GM12878 (cell line): ENCODE data around the gene BCL2. TPM values are rescaled to one million over a fixed set of nuclear protein-coding genes. Genes with fewer than 3 reads are reported as not detected.

Experiments
- BRCA1 ChIP-seq: IDR thresholded peaks from 2 replicates; pipeline ENCODE4 v1.6.1; 2011; ENCODE audit warnings: low read depth, low read length, improper control_type of control experiment
- CBFB ChIP-seq: IDR thresholded peaks from 2 replicates; pipeline ENCODE4 v1.6.1; 2016; ENCODE audit warnings: antibody characterized with exemption, low read depth
- CHD4 ChIP-seq: fragments of 200-600 bp; sonication (generic); IDR thresholded peaks from 2 replicates; pipeline ENCODE4 v1.6.1; 2016; ENCODE audit warnings: mild to moderate bottlenecking
- E2F8 ChIP-seq: fragments of 450-650 bp; IDR thresholded peaks from 2 replicates; pipeline ENCODE4 v1.6.1; 2018; ENCODE audit warnings: mild to moderate bottlenecking, low read depth, moderate library complexity; ENCODE audit not compliant: partially characterized antibody
- EP300 ChIP-seq, 2 experiments: fragments of 150-350 bp in 1 of 2; IDR thresholded peaks; 2 replicates each; pipeline ENCODE4 v1.6.1; 2011 to 2012; ENCODE audit warnings: low read depth in 2 of 2, low read length in 2 of 2, borderline replicate concordance in 1 of 2, improper control_type of control experiment in 1 of 2, inconsistent platforms in 1 of 2; ENCODE audit not compliant: control insufficient read depth in 1 of 2
- HCFC1 ChIP-seq: fragments of 150-350 bp; IDR thresholded peaks from 2 replicates; pipeline ENCODE4 v1.6.1; 2014; ENCODE audit warnings: low read length
- IKZF1 ChIP-seq: fragments of 450-650 bp; conservative IDR thresholded peaks from 2 replicates; pipeline ENCODE4 v1.6.1; 2017; ENCODE audit warnings: antibody characterized with exemption, mild to moderate bottlenecking
- LARP7 ChIP-seq: fragments of 450-650 bp; IDR thresholded peaks from 2 replicates; pipeline ENCODE4 v1.6.1; 2017; ENCODE audit warnings: mild to moderate bottlenecking
- MEF2B ChIP-seq: fragments of 450-650 bp; IDR thresholded peaks from 2 replicates; pipeline ENCODE4 v1.6.1; 2018; ENCODE audit warnings: mild to moderate bottlenecking, moderate library complexity; ENCODE audit not compliant: partially characterized antibody, poor library complexity, severe bottlenecking
- NBN ChIP-seq: fragments of 450-650 bp; IDR thresholded peaks from 2 replicates; pipeline ENCODE4 v1.6.1; 2016
- PRDM15 ChIP-seq: fragments of 450-650 bp; formaldehyde crosslinking; IDR thresholded peaks from 2 replicates; pipeline ENCODE4 v1.4.0; 2020; ENCODE audit warnings: mild to moderate bottlenecking, moderate library complexity
- RUNX3 ChIP-seq: IDR thresholded peaks from 2 replicates; pipeline ENCODE4 v1.6.1; 2012; ENCODE audit warnings: low read length, inconsistent platforms
- SIN3A ChIP-seq: IDR thresholded peaks from 2 replicates; pipeline ENCODE4 v1.6.1; 2012; ENCODE audit warnings: low read depth, low read length, improper control_type of control experiment
- SMARCA5 ChIP-seq: fragments of 450-650 bp; IDR thresholded peaks from 2 replicates; pipeline ENCODE4 v1.6.1; 2017; ENCODE audit warnings: mild to moderate bottlenecking
- SUPT20H ChIP-seq: IDR thresholded peaks from 2 replicates; pipeline ENCODE4 v1.6.1; 2011; ENCODE audit warnings: low read depth, mild to moderate bottlenecking, low read length, moderate library complexity, borderline replicate concordance; ENCODE audit not compliant: control insufficient read depth
- SUZ12 ChIP-seq: fragments of 200-600 bp; sonication (generic); IDR thresholded peaks from one replicate; pipeline ENCODE4 v1.6.1; 2018; ENCODE audit warnings: antibody characterized with exemption, mild to moderate bottlenecking; ENCODE audit not compliant: unreplicated experiment
- TAF1 ChIP-seq: IDR thresholded peaks from 2 replicates; pipeline ENCODE4 v1.6.1; 2011; ENCODE audit warnings: mild to moderate bottlenecking, low read depth, low read length, borderline replicate concordance
- TCF12 ChIP-seq: IDR thresholded peaks from 2 replicates; pipeline ENCODE4 v1.6.1; 2011; ENCODE audit warnings: low read depth, mild to moderate bottlenecking, low read length
- YBX1 ChIP-seq: fragments of 450-650 bp; IDR thresholded peaks from 2 replicates; pipeline ENCODE4 v1.6.1; 2016; ENCODE audit warnings: antibody characterized with exemption
- YY1 ChIP-seq: IDR thresholded peaks from 2 replicates; pipeline ENCODE4 v1.6.1; 2011; ENCODE audit warnings: low read depth, mild to moderate bottlenecking, low read length
- ZBTB4 ChIP-seq: fragments of 450-650 bp; formaldehyde crosslinking; IDR thresholded peaks from 2 replicates; pipeline ENCODE4 v1.4.0; 2022; ENCODE audit warnings: mild to moderate bottlenecking, moderate library complexity
- ZNF384 ChIP-seq: IDR thresholded peaks from 2 replicates; pipeline ENCODE4 v1.6.1; 2012; ENCODE audit warnings: low read depth, mild to moderate bottlenecking, low read length, improper control_type of control experiment, borderline replicate concordance
- ZZZ3 ChIP-seq: IDR thresholded peaks from 2 replicates; pipeline ENCODE4 v1.6.1; 2011; ENCODE audit warnings: low read depth; ENCODE audit not compliant: control insufficient read depth, insufficient read length
- polyA plus RNA-seq, 11 experiments: library from polyadenylated mRNA; depleted of rRNA in 4 of 11; unstranded in 6 of 11; stranded (reverse) in 5 of 11; fragments of >200 nt; fragmentation: Nextera tagmentation in 4 of 11; fragmentation: Illumina TruSeq in 1 of 11; extraction: Ambion mirVana in 4 of 11; extraction: Trizol in 1 of 11; gene quantifications; 1 replicate in 1 of 11; 2 replicates in 10 of 11; pipeline versions ENCODE4 v1.2.1 to v1.2.3, GENCODE V29; 2011 to 2016; ENCODE audit warnings: inconsistent platforms in 2 of 11, missing spikeins in 2 of 11, low read depth in 1 of 11
- total RNA-seq, 4 experiments: library from RNA; depleted of rRNA in 3 of 4; stranded (reverse); fragments of >200 nt in 3 of 4; fragmentation: Illumina TruSeq in 1 of 4; extraction: Trizol in 1 of 4; gene quantifications; 2 replicates each; pipeline versions ENCODE4 v1.2.1 to v1.2.3, GENCODE V29; 2013 to 2021

The BCL2 gene
- total and polyA plus RNA-seq, 10 of the 15 experiments (the other 5 are each of a cell fraction or from before 2014, with no cell fraction given): 4.1 to 47.8 (median 19.3) TPM

GRCh38 chr18:63158676-63159291 is 160.8 kb downstream of the BCL2 start (continued):
- TF ChIP-seq PRDM15 (CRISPR knock-in tag) (no peak), ZBTB4 (CRISPR knock-in tag) (no peak), SUPT20H (no peak), TAF1 (peak; percentile 79), YY1 (0 out of 2 replicates have a peak, but pooled peaks have one; percentile 26), NBN (peak; percentile 32; the same call in 1 of the 2 replicates), SUZ12 (no peak), CBFB (peak; percentile 67), HCFC1 (no peak), IKZF1 (no peak), ZZZ3 (no peak), LARP7 (no peak), BRCA1 (no peak), MEF2B (no peak), ZNF384 (no peak), SIN3A (no peak), CHD4 (no peak), E2F8 (no peak), TCF12 (0 out of 2 replicates have a peak, but pooled peaks have one; percentile 6), YBX1 (no peak), RUNX3 (no peak), SMARCA5 (no peak), EP300 (IDR thresholded peaks at IDR 0.05; ENCODE audit: borderline replicate concordance in 1 of 2, control insufficient read depth in 1 of 2, low read depth in 2 of 2, low read length in 2 of 2) (peak; percentile 86 to 92; a peak in 3 of 4 replicates)
